CD4-positive, CD25-positive, alpha-beta regulatory T cell (primary cell): Measurements from ENCODE around the gene HOPX. TPM values are rescaled to one million over a fixed set of nuclear protein-coding genes. Genes with fewer than 3 reads are reported as not detected.

Experiments
- ATAC-seq, 2 donors: fragments of 150-1000 bp; cut with Tn5 transposase; one replicate each; pipeline ENCODE4 v1.10.0; 2021; ENCODE audit warnings: low read depth in 2 of 2, moderate number of reproducible peaks in 2 of 2, moderate library complexity in 1 of 2
- DNase-seq, 3 donors: peaks; one replicate each; pipeline versions ENCODE4 v3.0.0 to v3.0.0-alpha.2; 2012 to 2022; ENCODE audit warnings: mixed read lengths in 1 of 3
- H3K27ac ChIP-seq: one replicate; pipeline ENCODE4 v1.7.0; 2013; ENCODE audit warnings: mild to moderate bottlenecking, low read length; ENCODE audit not compliant: insufficient read depth, poor library complexity, severe bottlenecking
- H3K27me3 ChIP-seq: one replicate; pipeline ENCODE4 v1.7.0; 2013; ENCODE audit warnings: low read length; ENCODE audit not compliant: control insufficient read depth, insufficient read depth
- H3K36me3 ChIP-seq: one replicate; pipeline ENCODE4 v1.7.0; 2013; ENCODE audit warnings: mild to moderate bottlenecking, low read length, moderate library complexity; ENCODE audit not compliant: control insufficient read depth, insufficient read depth
- H3K4me1 ChIP-seq: 2 replicates; pipeline ENCODE4 v1.7.0; 2013; ENCODE audit warnings: mild to moderate bottlenecking, low read length; ENCODE audit not compliant: insufficient read depth, control insufficient read depth, poor library complexity, severe bottlenecking
- H3K4me3 ChIP-seq: one replicate; pipeline ENCODE4 v1.7.0; 2013; ENCODE audit warnings: low read depth, mild to moderate bottlenecking, low read length, moderate library complexity
- H3K9me3 ChIP-seq, 2 experiments: 1 replicate in 1 of 2; 2 replicates in 1 of 2; pipeline ENCODE4 v1.7.0; 2013; ENCODE audit warnings: low read length in 2 of 2, mild to moderate bottlenecking in 1 of 2, moderate library complexity in 1 of 2; ENCODE audit not compliant: control insufficient read depth in 2 of 2
- H3K27ac Mint-ChIP-seq, 3 donors: one replicate each; pipeline ENCODE4 v1.8.0; 2020 to 2022; ENCODE audit warnings: mild to moderate bottlenecking in 3 of 3, mixed read lengths in 3 of 3, moderate library complexity in 2 of 3
- H3K27me3 Mint-ChIP-seq: one replicate; pipeline ENCODE4 v1.8.0; 2022; ENCODE audit warnings: mild to moderate bottlenecking, mixed read lengths
- H3K36me3 Mint-ChIP-seq: one replicate; pipeline ENCODE4 v1.8.0; 2020; ENCODE audit warnings: mixed read lengths
- H3K4me1 Mint-ChIP-seq, 4 donors: one replicate each; pipeline ENCODE4 v1.8.0; 2020 to 2022; ENCODE audit warnings: mixed read lengths in 4 of 4, mild to moderate bottlenecking in 1 of 4
- H3K4me3 Mint-ChIP-seq, 4 donors: one replicate each; pipeline ENCODE4 v1.8.0; 2020 to 2022; ENCODE audit warnings: mild to moderate bottlenecking in 4 of 4, mixed read lengths in 4 of 4, moderate library complexity in 3 of 4
- H3K9me3 Mint-ChIP-seq, 7 donors: one replicate each; pipeline ENCODE4 v1.8.0; 2020 to 2022; ENCODE audit warnings: mixed read lengths in 7 of 7, mild to moderate bottlenecking in 3 of 7, moderate library complexity in 2 of 7
- polyA plus RNA-seq, 4 donors: library from polyadenylated mRNA; unstranded; fragments of 300-500 nt; fragmentation: Illumina TruSeq; gene quantifications; one replicate each; pipeline ENCODE4 v1.2.3, GENCODE V29; 2021
- total RNA-seq: library from RNA; stranded (reverse); gene quantifications from one replicate; pipeline ENCODE4 v1.2.3, GENCODE V29; 2022

Gene HOPX
- total and polyA plus RNA-seq, 5 donors from 2014 or later, result 1.4 to 13.3 (median 5.6) TPM

- no peaks in the 10 kb centered on the region for H3K4me1 Mint-ChIP-seq
- no peak for DNase-seq
- Histone ChIP-seq H3K27me3 (peaks cover 2% of the 10 kb centered on the region), H3K27ac (no peak overlapping the region), H3K9me3 (no peaks in the 10 kb centered on the region), H3K4me3 (no peak overlapping the region), H3K4me1 (no peaks in the 10 kb centered on the region), H3K36me3 (no peaks in the 10 kb centered on the region)
- H3K9me3 Mint-ChIP-seq, result peaks cover 0 to 4% (median 0%) of the 10 kb centered on the region in 7 donors
- peaks cover 4% of the 10 kb centered on the region for H3K27me3 Mint-ChIP-seq
- no peak overlapping the region for H3K27ac Mint-ChIP-seq
- no peak overlapping the region for H3K4me3 Mint-ChIP-seq
- no peak for ATAC-seq
- no peaks in the 10 kb centered on the region for H3K36me3 Mint-ChIP-seq
These were observed 27.1 kb upstream of the HOPX start for GRCh38 chr4:56708146-56708545.

- no peaks in the 10 kb centered on the region for H3K4me1 Mint-ChIP-seq
- H3K27me3 Mint-ChIP-seq, result peaks cover 8% of the 10 kb centered on the region
- H3K27ac Mint-ChIP-seq, result no peak overlapping the region
- H3K9me3 Mint-ChIP-seq, result no peaks in the 10 kb centered on the region
- no peaks in the 10 kb centered on the region for H3K4me1 ChIP-seq
- H3K36me3 Mint-ChIP-seq, result no peaks in the 10 kb centered on the region
- DNase-seq (no peak), ATAC-seq (no peak)
- no peak overlapping the region for H3K27ac ChIP-seq
- no peak overlapping the region for H3K4me3 ChIP-seq
- peaks cover 2% of the 10 kb centered on the region for H3K27me3 ChIP-seq
- no peak overlapping the region for H3K4me3 Mint-ChIP-seq
- no peaks in the 10 kb centered on the region for H3K36me3 ChIP-seq
- H3K9me3 ChIP-seq, result no peaks in the 10 kb centered on the region
These were observed 24.9 kb upstream of the HOPX start for GRCh38 chr4:56705966-56706365.

GRCh38 chr4:56705334-56705733, 24.2 kb upstream of the HOPX start:
- no peaks in the 10 kb centered on the region for H3K4me1 ChIP-seq
- ATAC-seq, result no peak
- no peak overlapping the region for H3K27ac ChIP-seq
- Mint-ChIP-seq H3K4me1 (no peaks in the 10 kb centered on the region), H3K36me3 (no peaks in the 10 kb centered on the region), H3K4me3 (no peak overlapping the region), H3K27ac (peak overlapping the region in 1 of 3 donors; percentile 29), H3K27me3 (peaks cover 8% of the 10 kb centered on the region), H3K9me3 (no peaks in the 10 kb centered on the region)
- H3K27me3 ChIP-seq, result peaks cover 2% of the 10 kb centered on the region
- no peaks in the 10 kb centered on the region for H3K36me3 ChIP-seq
- no peak overlapping the region for H3K4me3 ChIP-seq
- no peak for DNase-seq
- H3K9me3 ChIP-seq, result no peaks in the 10 kb centered on the region

- Mint-ChIP-seq H3K4me3 (no peak overlapping the region), H3K36me3 (no peaks in the 10 kb centered on the region), H3K27ac (no peak overlapping the region), H3K9me3 (no peaks in the 10 kb centered on the region), H3K4me1 (no peaks in the 10 kb centered on the region), H3K27me3 (peaks cover 8% of the 10 kb centered on the region)
- ATAC-seq (no peak), DNase-seq (no peak)
- Histone ChIP-seq H3K4me3 (no peak overlapping the region), H3K9me3 (no peaks in the 10 kb centered on the region), H3K36me3 (no peaks in the 10 kb centered on the region), H3K27me3 (peaks cover 2% of the 10 kb centered on the region), H3K4me1 (no peaks in the 10 kb centered on the region), H3K27ac (no peak overlapping the region)
These were observed 23.2 kb upstream of the HOPX start for GRCh38 chr4:56704089-56704871.

GRCh38 chr4:56703378-56703777, 22.3 kb upstream of the HOPX start:
- no peaks in the 10 kb centered on the region for H3K9me3 ChIP-seq
- H3K27me3 ChIP-seq, result peaks cover 2% of the 10 kb centered on the region
- H3K4me3 ChIP-seq, result no peak overlapping the region
- Mint-ChIP-seq H3K27me3 (peaks cover 8% of the 10 kb centered on the region), H3K9me3 (no peaks in the 10 kb centered on the region), H3K36me3 (no peaks in the 10 kb centered on the region), H3K4me1 (no peaks in the 10 kb centered on the region), H3K27ac (no peak overlapping the region), H3K4me3 (no peak overlapping the region)
- H3K36me3 ChIP-seq, result no peaks in the 10 kb centered on the region
- no peaks in the 10 kb centered on the region for H3K4me1 ChIP-seq
- DNase-seq, result no peak
- ATAC-seq, result no peak
- no peak overlapping the region for H3K27ac ChIP-seq

GRCh38 chr4:56701644-56702043, 20.5 kb upstream of the HOPX start:
- Mint-ChIP-seq H3K9me3 (no peaks in the 10 kb centered on the region), H3K4me1 (peaks cover 0 to 3% (median 0%) of the 10 kb centered on the region in 4 donors), H3K36me3 (no peaks in the 10 kb centered on the region), H3K27me3 (peaks cover 8% of the 10 kb centered on the region), H3K27ac (no peak overlapping the region), H3K4me3 (no peak overlapping the region)
- H3K27ac ChIP-seq, result no peak overlapping the region
- ATAC-seq (no peak), DNase-seq (no peak)
- peaks cover 2% of the 10 kb centered on the region for H3K27me3 ChIP-seq
- H3K4me1 ChIP-seq, result no peaks in the 10 kb centered on the region
- H3K9me3 ChIP-seq, result no peaks in the 10 kb centered on the region
- no peak overlapping the region for H3K4me3 ChIP-seq
- no peaks in the 10 kb centered on the region for H3K36me3 ChIP-seq

GRCh38 chr4:56701161-56701480, 20.0 kb upstream of the HOPX start:
- H3K27ac ChIP-seq, result no peak overlapping the region
- H3K36me3 Mint-ChIP-seq, result no peaks in the 10 kb centered on the region

GRCh38 chr4:56699537-56700105, 18.5 kb upstream of the HOPX start:
- H3K9me3 ChIP-seq, result no peaks in the 10 kb centered on the region
- peaks cover 0 to 3% (median under 1%) of the 10 kb centered on the region in 4 donors for H3K4me1 Mint-ChIP-seq
- ATAC-seq, result no peak
- H3K36me3 ChIP-seq, result no peaks in the 10 kb centered on the region
- peaks cover 8% of the 10 kb centered on the region for H3K27me3 Mint-ChIP-seq
- H3K4me1 ChIP-seq, result no peaks in the 10 kb centered on the region
- H3K4me3 ChIP-seq, result no peak overlapping the region
- H3K9me3 Mint-ChIP-seq, result no peaks in the 10 kb centered on the region
- DNase-seq, result no peak
- H3K4me3 Mint-ChIP-seq, result no peak overlapping the region
- H3K27ac Mint-ChIP-seq, result no peak overlapping the region
- H3K27ac ChIP-seq, result no peak overlapping the region
- no peaks in the 10 kb centered on the region for H3K36me3 Mint-ChIP-seq
- H3K27me3 ChIP-seq, result no peaks in the 10 kb centered on the region

More at GRCh38 chr4:56701161-56701480, 20.0 kb upstream of the HOPX start:
- Histone ChIP-seq H3K4me3 (no peak overlapping the region), H3K27me3 (peaks cover 1% of the 10 kb centered on the region), H3K36me3 (no peaks in the 10 kb centered on the region), H3K9me3 (no peaks in the 10 kb centered on the region), H3K4me1 (no peaks in the 10 kb centered on the region)
- DNase-seq (no peak), ATAC-seq (no peak)
- H3K4me1 Mint-ChIP-seq, result peaks cover 0 to 3% (median 0%) of the 10 kb centered on the region in 4 donors
- no peak overlapping the region for H3K27ac Mint-ChIP-seq
- no peaks in the 10 kb centered on the region for H3K9me3 Mint-ChIP-seq
- H3K27me3 Mint-ChIP-seq, result peaks cover 8% of the 10 kb centered on the region
- no peak overlapping the region for H3K4me3 Mint-ChIP-seq
